Loucy (cell line): ENCODE data around the gene SIAH3.

Source experiments
- H2AFZ ChIP-seq: fragments of 200-600 bp; sonication (generic); 2 replicates; pipeline ENCODE4 v1.6.0; 2016; ENCODE audit warnings: antibody characterized with exemption, mild to moderate bottlenecking, low read length, moderate library complexity
- H3F3A ChIP-seq: fragments of 200-600 bp; 2 replicates; pipeline ENCODE4 v1.6.0; 2016; ENCODE audit warnings: antibody characterized with exemption, low read depth, mild to moderate bottlenecking
- H3K27me3 ChIP-seq: fragments of 200-600 bp; sonication (generic); 2 replicates; pipeline ENCODE4 v1.6.1; 2014; ENCODE audit warnings: low read length, mild to moderate bottlenecking; ENCODE audit not compliant: insufficient read depth, poor library complexity, severe bottlenecking
- H3K36me3 ChIP-seq: fragments of 200-600 bp; sonication (generic); 2 replicates; pipeline ENCODE4 v1.6.1; 2016; ENCODE audit warnings: low read length; ENCODE audit not compliant: insufficient read depth
- H3K4me1 ChIP-seq: fragments of 200-600 bp; sonication (generic); 2 replicates; pipeline ENCODE4 v1.5.1; 2014; ENCODE audit warnings: low read length, mild to moderate bottlenecking; ENCODE audit not compliant: insufficient read depth, poor library complexity, severe bottlenecking
- H3K4me2 ChIP-seq: fragments of 200-600 bp; sonication (generic); 2 replicates; pipeline ENCODE4 v1.6.0; 2014; ENCODE audit warnings: antibody characterized with exemption, low read length, low read depth, mild to moderate bottlenecking; ENCODE audit not compliant: poor library complexity, severe bottlenecking
- H3K4me3 ChIP-seq: fragments of 200-600 bp; sonication (generic); 2 replicates; pipeline ENCODE4 v1.5.1; 2014; ENCODE audit warnings: low read length, mild to moderate bottlenecking, mixed read lengths; ENCODE audit not compliant: poor library complexity, severe bottlenecking
- H3K79me2 ChIP-seq: fragments of 200-600 bp; sonication (generic); 2 replicates; pipeline ENCODE4 v1.6.1; 2014; ENCODE audit warnings: low read length; ENCODE audit not compliant: insufficient read depth
- H3K9ac ChIP-seq: fragments of 200-600 bp; sonication (generic); 2 replicates; pipeline ENCODE4 v1.6.0; 2014; ENCODE audit warnings: mild to moderate bottlenecking, low read depth, low read length, moderate library complexity; ENCODE audit not compliant: poor library complexity, severe bottlenecking
- H3K9me2 ChIP-seq: fragments of 200-600 bp; sonication (generic); replicated peaks from 2 replicates; pipeline ENCODE4 v1.6.1; 2016; ENCODE audit warnings: low read depth, low read length, mixed read lengths
- H3K9me3 ChIP-seq: fragments of 200-600 bp; sonication (generic); 2 replicates; pipeline ENCODE4 v1.6.1; 2014; ENCODE audit warnings: mild to moderate bottlenecking, antibody characterized with exemption, low read length, low read depth; ENCODE audit not compliant: insufficient read depth
- H4K20me1 ChIP-seq: fragments of 200-600 bp; sonication (generic); 2 replicates; pipeline ENCODE4 v1.6.0; 2014; ENCODE audit warnings: antibody characterized with exemption, low read length, mild to moderate bottlenecking; ENCODE audit not compliant: insufficient read depth, poor library complexity, severe bottlenecking
- CTCF ChIP-seq: fragments of 200-600 bp; sonication (generic); conservative IDR thresholded peaks from 2 replicates; pipeline ENCODE4 v1.5.1; 2014; ENCODE audit warnings: mild to moderate bottlenecking, antibody characterized with exemption, low read length
- EZH2phosphoT487 ChIP-seq: fragments of 200-600 bp; IDR thresholded peaks from 2 replicates; pipeline ENCODE4 v1.6.1; 2018; ENCODE audit warnings: antibody characterized with exemption, mild to moderate bottlenecking, moderate library complexity, borderline replicate concordance

Gene SIAH3

GRCh38 chr13:45847554-45848224, 3.9 kb downstream of the SIAH3 start:
- peak overlapping the region; percentile 39 for H3K4me3 ChIP-seq

GRCh38 chr13:45846681-45847080, 4.9 kb downstream of the SIAH3 start:
- Histone ChIP-seq H2AFZ (no peak overlapping the region), H3K4me1 (peaks cover 28% of the 10 kb centered on the region), H3F3A (no peaks in the 10 kb centered on the region), H3K9ac (no peak overlapping the region), H3K9me2 (no peaks in the 10 kb centered on the region), H4K20me1 (no peaks in the 10 kb centered on the region), H3K79me2 (no peaks in the 10 kb centered on the region), H3K27me3 (no peaks in the 10 kb centered on the region), H3K36me3 (no peaks in the 10 kb centered on the region), H3K4me3 (no peak overlapping the region), H3K4me2 (peak overlapping the region; percentile 62), H3K9me3 (no peaks in the 10 kb centered on the region)
- no peak for TF ChIP-seq EZH2phosphoT487

More at GRCh38 chr13:45847554-45848224, 3.9 kb downstream of the SIAH3 start:
- Histone ChIP-seq H3K79me2 (no peaks in the 10 kb centered on the region), H3K9ac (no peak overlapping the region), H3F3A (no peaks in the 10 kb centered on the region), H4K20me1 (no peaks in the 10 kb centered on the region), H3K9me3 (no peaks in the 10 kb centered on the region), H2AFZ (0 out of 2 replicates have a peak overlapping the region, but pooled peaks have one; percentile 14), H3K4me1 (peaks cover 28% of the 10 kb centered on the region), H3K9me2 (no peaks in the 10 kb centered on the region), H3K36me3 (no peaks in the 10 kb centered on the region), H3K27me3 (no peaks in the 10 kb centered on the region), H3K4me2 (peak overlapping the region; percentile 62)
- TF ChIP-seq EZH2phosphoT487 = no peak
- no peak for TF ChIP-seq CTCF

- Histone ChIP-seq H3K27me3 (no peaks in the 10 kb centered on the region), H3K4me2 (no peak overlapping the region), H3K4me1 (peaks cover 11% of the 10 kb centered on the region), H3K9me2 (no peaks in the 10 kb centered on the region), H3F3A (no peaks in the 10 kb centered on the region), H3K9ac (no peak overlapping the region), H2AFZ (no peak overlapping the region), H3K4me3 (no peak overlapping the region), H3K36me3 (no peaks in the 10 kb centered on the region), H3K79me2 (no peaks in the 10 kb centered on the region), H3K9me3 (no peaks in the 10 kb centered on the region), H4K20me1 (no peaks in the 10 kb centered on the region)
- TF ChIP-seq CTCF = no peak
- TF ChIP-seq EZH2phosphoT487 = no peak
Observed at GRCh38 chr13:45838171-45838745, 13.3 kb downstream of the SIAH3 start.

GRCh38 chr13:45837111-45837510, 14.4 kb downstream of the SIAH3 start:
- H3K4me2 ChIP-seq = no peak overlapping the region
- H2AFZ ChIP-seq = no peak overlapping the region
- no peaks in the 10 kb centered on the region for H3K9me2 ChIP-seq
- TF ChIP-seq EZH2phosphoT487 (no peak), CTCF (no peak)
- H3K27me3 ChIP-seq = no peaks in the 10 kb centered on the region
- no peak overlapping the region for H3K4me3 ChIP-seq
- H3K79me2 ChIP-seq = no peaks in the 10 kb centered on the region
- H4K20me1 ChIP-seq = no peaks in the 10 kb centered on the region
- H3F3A ChIP-seq = no peaks in the 10 kb centered on the region
- peaks cover 12% of the 10 kb centered on the region for H3K4me1 ChIP-seq
- no peak overlapping the region for H3K9ac ChIP-seq
- no peaks in the 10 kb centered on the region for H3K9me3 ChIP-seq
- H3K36me3 ChIP-seq = no peaks in the 10 kb centered on the region
